Upper lobe of left lung (tissue), 4 donors: ENCODE measurements around the gene TMEM217.

Experiments used
- CTCF ChIP-seq, 6 experiments: fragments of 450-650 bp in 4 of 6; fragments of 200-600 bp in 2 of 6; sonication (generic) in 2 of 6; IDR thresholded peaks; one replicate each; pipeline ENCODE4 v1.5.1; 2016 to 2019; ENCODE audit warnings: antibody characterized with exemption in 6 of 6
- EP300 ChIP-seq, 4 donors: sonication (generic); formaldehyde crosslinking; IDR thresholded peaks; one replicate each; pipeline ENCODE4 v1.5.1; 2017; ENCODE audit warnings: antibody characterized with exemption in 4 of 4, control low read depth in 2 of 4
- POLR2A ChIP-seq, 4 donors: fragments of 450-650 bp; IDR thresholded peaks; one replicate each; pipeline ENCODE4 v1.5.1; 2016 to 2017; ENCODE audit warnings: antibody characterized with exemption in 4 of 4, mild to moderate bottlenecking in 2 of 4
- POLR2AphosphoS5 ChIP-seq, 2 donors: sonication (generic); formaldehyde crosslinking; IDR thresholded peaks; one replicate each; pipeline ENCODE4 v1.5.1; 2017; ENCODE audit warnings: antibody characterized with exemption in 2 of 2

- no peak for TF ChIP-seq POLR2A (IDR thresholded peaks at IDR 0.05)
- TF ChIP-seq CTCF (IDR thresholded peaks at IDR 0.05): no peak
- no peak for TF ChIP-seq POLR2AphosphoS5 (IDR thresholded peaks at IDR 0.05)
- TF ChIP-seq EP300 (IDR thresholded peaks at IDR 0.05): no peak
Measured at GRCh38 chr6:37289931-37290330, 32.0 kb upstream of the TMEM217 start.
